Measurements from ENCODE around the gene COPE.

COPE gene

GRCh38 chr19:18865973-18866799, 53.0 kb downstream of the COPE start:
- peak overlapping the region; percentile 94 for H2AK5ac ChIP-seq (ENCODE audit: low read depth, low read length)
- no peak overlapping the region for H3K14ac ChIP-seq (ENCODE audit: low read length)
- H3K4me1 ChIP-seq (ENCODE audit: control insufficient read depth in 2 of 2, insufficient read depth in 1 of 2, low read depth in 1 of 2, low read length in 2 of 2), result peaks cover 0 to 3% of the 10 kb centered on the region in 2 donors
- no peak overlapping the region for H3K4me2 ChIP-seq (ENCODE audit: insufficient read depth, low read length, poor library complexity, severe bottlenecking)
- no CpG with 5 or more reads among the region's 38 CpGs for WGBS, 2 donors (ENCODE audit: extremely low coverage in 2 of 2, insufficient read length in 2 of 2, insufficient replicate concordance in 1 of 2)
- H2BK12ac ChIP-seq (ENCODE audit: low read length), result no peak overlapping the region
- H3K18ac ChIP-seq (ENCODE audit: low read length), result no peak overlapping the region
- peak overlapping the region; percentile 73 for H3K23ac ChIP-seq (ENCODE audit: low read depth, low read length, poor library complexity)
- H2BK120ac ChIP-seq (ENCODE audit: low read depth, low read length), result no peak overlapping the region
- peak overlapping the region in 1 of 2 donors; percentile 24 for H3K4me3 ChIP-seq (ENCODE audit: low read length in 2 of 2)
- H2AFZ ChIP-seq (ENCODE audit: low read length), result no peak overlapping the region
- H3K36me3 ChIP-seq (replicated peaks in 1 of 2; ENCODE audit: control insufficient read depth in 2 of 2, insufficient read depth in 2 of 2, low read length in 2 of 2), result peaks cover 45 to 74% of the 10 kb centered on the region in 2 donors
- H3K79me1 ChIP-seq (ENCODE audit: low read depth, low read length), result peaks cover 4% of the 10 kb centered on the region
- H2BK5ac ChIP-seq (ENCODE audit: low read length), result no peak overlapping the region
- no peak overlapping the region for H3K4ac ChIP-seq (ENCODE audit: low read length)
- no peak overlapping the region for H3K9ac ChIP-seq (ENCODE audit: low read depth, low read length, poor library complexity)
- DNase-seq (ENCODE audit: low spot score), result peak; percentile 59
- H3K9me3 ChIP-seq (replicated peaks in 1 of 2; ENCODE audit: control insufficient read depth in 2 of 2, insufficient read depth in 1 of 2, low read depth in 1 of 2, low read length in 2 of 2), result no peaks in the 10 kb centered on the region
- H4K91ac ChIP-seq (ENCODE audit: low read depth, low read length, poor library complexity), result no peak overlapping the region
- no peaks in the 10 kb centered on the region for H3K27me3 ChIP-seq (ENCODE audit: control insufficient read depth in 3 of 3, insufficient read depth in 3 of 3, low read depth in 1 of 3, low read length in 3 of 3)
- no peak overlapping the region for H3K27ac ChIP-seq (replicated peaks; ENCODE audit: low read length)
- no peak overlapping the region for H2BK15ac ChIP-seq (ENCODE audit: low read length)
- H4K8ac ChIP-seq (ENCODE audit: low read depth, low read length), result no peak overlapping the region

- WGBS, 2 donors (ENCODE audit: extremely low coverage in 2 of 2, insufficient read length in 2 of 2, insufficient replicate concordance in 1 of 2), result no CpG with 5 or more reads among the region's 27 CpGs
- H3K36me3 ChIP-seq (replicated peaks in 1 of 2; ENCODE audit: control insufficient read depth in 2 of 2, insufficient read depth in 2 of 2, low read length in 2 of 2), result peaks cover 54 to 82% of the 10 kb centered on the region in 2 donors
- no peak overlapping the region for H3K4ac ChIP-seq (ENCODE audit: low read length)
- no peak overlapping the region for H2BK120ac ChIP-seq (ENCODE audit: low read depth, low read length)
- no peaks in the 10 kb centered on the region for H3K4me1 ChIP-seq (ENCODE audit: control insufficient read depth in 2 of 2, insufficient read depth in 1 of 2, low read depth in 1 of 2, low read length in 2 of 2)
- H2AK5ac ChIP-seq (ENCODE audit: low read depth, low read length), result no peak overlapping the region
- no peak overlapping the region for H3K27ac ChIP-seq (replicated peaks; ENCODE audit: low read length)
- H4K8ac ChIP-seq (ENCODE audit: low read depth, low read length), result no peak overlapping the region
- H2BK12ac ChIP-seq (ENCODE audit: low read length), result no peak overlapping the region
- no peak overlapping the region for H3K18ac ChIP-seq (ENCODE audit: low read length)
- H3K4me3 ChIP-seq (ENCODE audit: low read length in 2 of 2), result no peak overlapping the region
- DNase-seq (ENCODE audit: low spot score), result no peak
- peak overlapping the region; percentile 55 for H3K23ac ChIP-seq (ENCODE audit: low read depth, low read length, poor library complexity)
- H3K79me1 ChIP-seq (ENCODE audit: low read depth, low read length), result peaks cover 8% of the 10 kb centered on the region
- no peak overlapping the region for H4K91ac ChIP-seq (ENCODE audit: low read depth, low read length, poor library complexity)
- H2BK15ac ChIP-seq (ENCODE audit: low read length), result no peak overlapping the region
- no peak overlapping the region for H3K4me2 ChIP-seq (ENCODE audit: insufficient read depth, low read length, poor library complexity, severe bottlenecking)
- no peaks in the 10 kb centered on the region for H3K27me3 ChIP-seq (ENCODE audit: control insufficient read depth in 3 of 3, insufficient read depth in 3 of 3, low read depth in 1 of 3, low read length in 3 of 3)
- no peak overlapping the region for H2AFZ ChIP-seq (ENCODE audit: low read length)
- no peak overlapping the region for H3K9ac ChIP-seq (ENCODE audit: low read depth, low read length, poor library complexity)
- H2BK5ac ChIP-seq (ENCODE audit: low read length), result no peak overlapping the region
- H3K9me3 ChIP-seq (replicated peaks in 1 of 2; ENCODE audit: control insufficient read depth in 2 of 2, insufficient read depth in 1 of 2, low read depth in 1 of 2, low read length in 2 of 2), result no peaks in the 10 kb centered on the region
- H3K14ac ChIP-seq (ENCODE audit: low read length), result no peak overlapping the region
Observed at GRCh38 chr19:18865106-18865972, 53.8 kb downstream of the COPE start.

- no peak overlapping the region for H3K4ac ChIP-seq (ENCODE audit: low read length)
- no peak overlapping the region for H2AK5ac ChIP-seq (ENCODE audit: low read depth, low read length)
- no peak overlapping the region for H2AFZ ChIP-seq (ENCODE audit: low read length)
- no peak overlapping the region for H3K9ac ChIP-seq (ENCODE audit: low read depth, low read length, poor library complexity)
- H2BK120ac ChIP-seq (ENCODE audit: low read depth, low read length), result no peak overlapping the region
- peaks cover 8% of the 10 kb centered on the region for H3K79me1 ChIP-seq (ENCODE audit: low read depth, low read length)
- peak overlapping the region; percentile 55 for H3K23ac ChIP-seq (ENCODE audit: low read depth, low read length, poor library complexity)
- no peak overlapping the region for H2BK5ac ChIP-seq (ENCODE audit: low read length)
- no peaks in the 10 kb centered on the region for H3K27me3 ChIP-seq (ENCODE audit: control insufficient read depth in 3 of 3, insufficient read depth in 3 of 3, low read depth in 1 of 3, low read length in 3 of 3)
- H3K36me3 ChIP-seq (replicated peaks in 1 of 2; ENCODE audit: control insufficient read depth in 2 of 2, insufficient read depth in 2 of 2, low read length in 2 of 2), result peaks cover 68 to 93% of the 10 kb centered on the region in 2 donors
- no peak overlapping the region for H3K4me2 ChIP-seq (ENCODE audit: insufficient read depth, low read length, poor library complexity, severe bottlenecking)
- H3K4me3 ChIP-seq (ENCODE audit: low read length in 2 of 2), result no peak overlapping the region
- H3K4me1 ChIP-seq (ENCODE audit: control insufficient read depth in 2 of 2, insufficient read depth in 1 of 2, low read depth in 1 of 2, low read length in 2 of 2), result no peaks in the 10 kb centered on the region
- no peak overlapping the region for H2BK15ac ChIP-seq (ENCODE audit: low read length)
- no peak overlapping the region for H4K8ac ChIP-seq (ENCODE audit: low read depth, low read length)
- H4K91ac ChIP-seq (ENCODE audit: low read depth, low read length, poor library complexity), result no peak overlapping the region
- no peaks in the 10 kb centered on the region for H3K9me3 ChIP-seq (replicated peaks in 1 of 2; ENCODE audit: control insufficient read depth in 2 of 2, insufficient read depth in 1 of 2, low read depth in 1 of 2, low read length in 2 of 2)
- DNase-seq (ENCODE audit: low spot score), result no peak
- no peak overlapping the region for H3K18ac ChIP-seq (ENCODE audit: low read length)
- no peak overlapping the region for H3K27ac ChIP-seq (replicated peaks; ENCODE audit: low read length)
- no peak overlapping the region for H2BK12ac ChIP-seq (ENCODE audit: low read length)
- WGBS, 2 donors (ENCODE audit: extremely low coverage in 2 of 2, insufficient read length in 2 of 2, insufficient replicate concordance in 1 of 2), result no CpG with 5 or more reads among the region's 16 CpGs
- H3K14ac ChIP-seq (ENCODE audit: low read length), result no peak overlapping the region
Observed at GRCh38 chr19:18863843-18864362, 55.3 kb downstream of the COPE start.

Data from neuronal stem cell (in vitro differentiated cells).